ENCODE results near the gene EFNA1.

The EFNA1 gene

DNA sequence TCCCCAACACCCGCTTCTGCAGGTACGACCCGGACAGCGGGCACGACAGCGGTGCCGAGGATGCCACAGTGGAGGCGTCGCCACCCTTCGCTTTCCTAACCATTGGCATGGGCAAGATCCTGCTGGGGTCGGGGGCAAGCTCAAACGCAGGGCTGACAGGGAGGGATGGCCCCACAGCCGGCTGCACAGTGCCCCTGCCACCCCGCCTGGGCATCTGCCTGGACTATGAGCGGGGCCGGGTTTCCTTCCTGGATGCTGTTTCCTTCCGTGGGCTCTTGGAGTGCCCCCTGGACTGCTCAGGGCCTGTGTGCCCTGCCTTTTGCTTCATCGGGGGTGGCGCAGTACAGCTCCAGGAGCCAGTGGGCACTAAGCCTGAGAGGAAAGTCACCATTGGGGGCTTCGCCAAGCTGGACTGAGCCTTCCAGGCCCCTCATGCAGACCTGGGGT is 56.1 kb downstream of the EFNA1 start:
- no peaks in the 10 kb centered on the region for H3K9me3 ChIP-seq (ENCODE audit: insufficient read depth, low read length, severe bottlenecking)
- no peak for ATAC-seq (ENCODE audit: insufficient read depth, low read depth)
- no peaks in the 10 kb centered on the region for H3K36me3 ChIP-seq (ENCODE audit: insufficient read depth, low read length)
- H3K4me1 ChIP-seq (ENCODE audit: insufficient read depth, low read length), result no peaks in the 10 kb centered on the region
- no peak for TF ChIP-seq EZH2 (IDR thresholded peaks at IDR 0.05; ENCODE audit: borderline replicate concordance, low read depth, low read length, severe bottlenecking)
- TF ChIP-seq, protein P1, sequence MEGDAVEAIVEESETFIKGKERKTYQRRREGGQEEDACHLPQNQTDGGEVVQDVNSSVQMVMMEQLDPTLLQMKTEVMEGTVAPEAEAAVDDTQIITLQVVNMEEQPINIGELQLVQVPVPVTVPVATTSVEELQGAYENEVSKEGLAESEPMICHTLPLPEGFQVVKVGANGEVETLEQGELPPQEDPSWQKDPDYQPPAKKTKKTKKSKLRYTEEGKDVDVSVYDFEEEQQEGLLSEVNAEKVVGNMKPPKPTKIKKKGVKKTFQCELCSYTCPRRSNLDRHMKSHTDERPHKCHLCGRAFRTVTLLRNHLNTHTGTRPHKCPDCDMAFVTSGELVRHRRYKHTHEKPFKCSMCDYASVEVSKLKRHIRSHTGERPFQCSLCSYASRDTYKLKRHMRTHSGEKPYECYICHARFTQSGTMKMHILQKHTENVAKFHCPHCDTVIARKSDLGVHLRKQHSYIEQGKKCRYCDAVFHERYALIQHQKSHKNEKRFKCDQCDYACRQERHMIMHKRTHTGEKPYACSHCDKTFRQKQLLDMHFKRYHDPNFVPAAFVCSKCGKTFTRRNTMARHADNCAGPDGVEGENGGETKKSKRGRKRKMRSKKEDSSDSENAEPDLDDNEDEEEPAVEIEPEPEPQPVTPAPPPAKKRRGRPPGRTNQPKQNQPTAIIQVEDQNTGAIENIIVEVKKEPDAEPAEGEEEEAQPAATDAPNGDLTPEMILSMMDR (IDR thresholded peaks at IDR 0.05; ENCODE audit: borderline replicate concordance, extremely low read depth, low read length, poor library complexity, severe bottlenecking), result no peak
- H3K27me3 ChIP-seq (ENCODE audit: insufficient read depth, low read length, poor library complexity), result no peaks in the 10 kb centered on the region
- no peak overlapping the region for H3K9ac ChIP-seq (ENCODE audit: low read depth, low read length)
- no peak for DNase-seq
- H2AFZ ChIP-seq (ENCODE audit: low read depth, low read length), result no peak overlapping the region
- H3K4me3 ChIP-seq (ENCODE audit: low read depth in 1 of 2, low read length in 2 of 2), result no peak overlapping the region
- H3K79me2 ChIP-seq (ENCODE audit: insufficient read depth, low read length), result no peaks in the 10 kb centered on the region
- no peaks in the 10 kb centered on the region for H4K20me1 ChIP-seq (ENCODE audit: insufficient read depth, low read length)
- no peak overlapping the region for H3K4me2 ChIP-seq (ENCODE audit: insufficient read depth, low read length)
- H3K27ac ChIP-seq (ENCODE audit: low read length), result no peak overlapping the region

DNA sequence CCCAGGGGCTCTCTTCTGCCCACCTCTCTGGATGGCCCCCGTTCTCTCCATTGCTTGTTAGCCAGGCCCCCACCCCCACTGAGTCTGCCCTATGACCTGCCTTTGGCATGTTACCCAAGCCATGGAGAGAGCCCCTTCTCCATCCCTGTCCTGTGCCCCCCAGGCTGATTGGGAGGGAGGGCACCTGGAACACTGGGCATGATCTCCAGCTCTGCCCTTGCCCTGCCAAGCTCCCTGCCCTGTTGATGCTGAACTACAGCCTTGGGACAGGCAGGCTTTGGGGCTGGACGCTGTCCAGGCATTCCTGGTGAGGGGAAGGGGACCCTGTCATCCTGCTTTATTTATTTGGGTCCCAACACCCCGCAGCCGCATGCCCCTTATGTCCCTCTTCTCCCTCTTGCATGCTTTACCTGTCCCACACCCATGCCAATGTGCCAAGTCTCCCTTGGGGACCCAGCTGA is 56.7 kb downstream of the EFNA1 start:
- H3K9me3 ChIP-seq (ENCODE audit: insufficient read depth, low read length, severe bottlenecking), result no peaks in the 10 kb centered on the region
- no peaks in the 10 kb centered on the region for H3K4me1 ChIP-seq (ENCODE audit: insufficient read depth, low read length)

More for the DNA sequence above, 56.7 kb downstream of the EFNA1 start:
- Histone ChIP-seq H3K79me2 (ENCODE audit: insufficient read depth, low read length) (no peaks in the 10 kb centered on the region), H3K4me3 (ENCODE audit: low read depth in 1 of 2, low read length in 2 of 2) (no peak overlapping the region), H3K36me3 (ENCODE audit: insufficient read depth, low read length) (no peaks in the 10 kb centered on the region), H3K27me3 (ENCODE audit: insufficient read depth, low read length, poor library complexity) (no peaks in the 10 kb centered on the region), H4K20me1 (ENCODE audit: insufficient read depth, low read length) (no peaks in the 10 kb centered on the region), H3K27ac (ENCODE audit: low read length) (no peak overlapping the region), H3K4me2 (ENCODE audit: insufficient read depth, low read length) (no peak overlapping the region), H2AFZ (ENCODE audit: low read depth, low read length) (no peak overlapping the region), H3K9ac (ENCODE audit: low read depth, low read length) (no peak overlapping the region)
- ATAC-seq (ENCODE audit: insufficient read depth, low read depth) (no peak), DNase-seq (no peak)
- no peak for TF ChIP-seq EZH2 (IDR thresholded peaks at IDR 0.05; ENCODE audit: borderline replicate concordance, low read depth, low read length, severe bottlenecking)
- TF ChIP-seq, protein P1 (IDR thresholded peaks at IDR 0.05; ENCODE audit: borderline replicate concordance, extremely low read depth, low read length, poor library complexity, severe bottlenecking), result no peak

Measured in DND-41 (cell line).